ENCODE data around the gene PIP5KL1. TPM values are rescaled to one million over a fixed set of nuclear protein-coding genes. Genes with fewer than 3 reads are reported as not detected.
A peak's percentile ranks its signal among the peaks of the same experiment; 100 is the strongest.

PIP5KL1 gene
- total RNA-seq, 1 donor, result 2.6 TPM

DNA sequence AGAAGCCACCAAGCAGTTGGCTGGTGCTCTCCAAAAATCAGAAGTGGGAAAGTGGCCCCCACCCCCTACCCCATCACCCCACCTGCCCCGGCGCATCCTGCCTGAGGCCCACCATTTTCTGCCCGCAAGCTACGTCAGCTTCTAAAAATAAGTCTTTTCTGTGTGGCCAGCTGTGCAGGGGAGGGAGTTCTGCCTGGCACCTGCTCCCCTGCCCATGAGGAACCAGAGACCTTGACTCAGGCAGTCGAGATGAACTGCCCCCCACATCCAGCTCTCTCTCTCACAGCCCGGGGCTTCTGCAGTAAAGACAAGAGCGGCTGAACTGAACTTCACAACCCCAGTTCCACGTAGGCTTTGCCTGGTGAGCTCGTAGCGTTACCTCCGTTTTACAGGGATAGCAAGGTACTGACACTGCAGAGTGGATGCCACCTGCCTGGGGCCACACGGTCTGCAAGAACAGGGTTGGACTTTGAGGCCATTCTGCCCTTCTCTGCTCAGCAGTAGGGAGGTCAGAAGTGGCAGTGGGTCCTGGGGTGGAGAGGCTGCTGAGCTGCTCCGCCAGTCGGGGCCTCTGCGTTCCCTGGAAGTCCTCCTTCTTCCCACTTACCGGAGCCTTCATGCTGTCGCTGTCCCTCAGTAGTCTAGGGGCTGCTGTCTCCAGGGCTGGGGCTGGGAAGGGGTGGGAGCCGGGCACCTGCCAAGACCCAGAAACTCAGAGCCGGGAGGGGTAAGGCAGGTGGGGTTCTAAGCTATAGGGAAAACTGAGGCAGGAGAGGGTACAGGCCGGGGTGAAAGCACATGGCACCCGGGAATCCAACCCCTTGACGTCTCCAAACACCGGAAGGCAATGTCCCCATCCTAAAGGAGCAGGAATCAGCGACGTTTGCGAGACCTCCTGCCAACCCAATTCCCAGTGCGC lies 14.5 kb downstream of the PIP5KL1 start:
- DNase-seq (ENCODE audit: low read depth), result no peak
- TF ChIP-seq, protein P1, sequence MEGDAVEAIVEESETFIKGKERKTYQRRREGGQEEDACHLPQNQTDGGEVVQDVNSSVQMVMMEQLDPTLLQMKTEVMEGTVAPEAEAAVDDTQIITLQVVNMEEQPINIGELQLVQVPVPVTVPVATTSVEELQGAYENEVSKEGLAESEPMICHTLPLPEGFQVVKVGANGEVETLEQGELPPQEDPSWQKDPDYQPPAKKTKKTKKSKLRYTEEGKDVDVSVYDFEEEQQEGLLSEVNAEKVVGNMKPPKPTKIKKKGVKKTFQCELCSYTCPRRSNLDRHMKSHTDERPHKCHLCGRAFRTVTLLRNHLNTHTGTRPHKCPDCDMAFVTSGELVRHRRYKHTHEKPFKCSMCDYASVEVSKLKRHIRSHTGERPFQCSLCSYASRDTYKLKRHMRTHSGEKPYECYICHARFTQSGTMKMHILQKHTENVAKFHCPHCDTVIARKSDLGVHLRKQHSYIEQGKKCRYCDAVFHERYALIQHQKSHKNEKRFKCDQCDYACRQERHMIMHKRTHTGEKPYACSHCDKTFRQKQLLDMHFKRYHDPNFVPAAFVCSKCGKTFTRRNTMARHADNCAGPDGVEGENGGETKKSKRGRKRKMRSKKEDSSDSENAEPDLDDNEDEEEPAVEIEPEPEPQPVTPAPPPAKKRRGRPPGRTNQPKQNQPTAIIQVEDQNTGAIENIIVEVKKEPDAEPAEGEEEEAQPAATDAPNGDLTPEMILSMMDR (IDR thresholded peaks at IDR 0.05; ENCODE audit: insufficient read depth, low read length), result no peak
- peak overlapping the region; percentile 93 for H3K4me3 ChIP-seq (ENCODE audit: low read depth, low read length)

DNA sequence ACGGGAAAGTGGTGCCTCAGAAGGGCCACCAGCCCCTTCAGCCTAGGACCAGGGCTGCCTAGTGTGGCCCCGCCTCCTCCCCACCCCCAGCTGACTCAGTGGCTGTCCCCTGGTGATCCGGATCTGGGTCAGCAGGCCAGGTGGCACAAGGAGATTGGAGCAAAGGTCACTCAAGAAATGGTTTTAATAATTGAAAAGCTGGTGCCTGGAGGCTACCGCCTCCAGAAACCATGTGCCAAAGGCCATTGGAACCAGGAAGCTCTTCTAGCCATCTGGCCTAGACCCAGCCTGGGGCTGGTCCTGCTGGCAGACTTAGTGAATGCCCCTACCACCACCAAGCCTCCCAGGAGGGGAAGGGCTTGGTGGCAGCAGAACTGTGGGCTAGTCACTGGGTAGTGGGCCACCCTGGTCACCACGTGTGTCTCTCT lies 15.2 kb downstream of the PIP5KL1 start:
- TF ChIP-seq, protein P1 (IDR thresholded peaks at IDR 0.05; ENCODE audit: insufficient read depth, low read length), result no peak
- DNase-seq (ENCODE audit: low read depth), result no peak
- H3K4me3 ChIP-seq (ENCODE audit: low read depth, low read length), result peak overlapping the region; percentile 45

DNA sequence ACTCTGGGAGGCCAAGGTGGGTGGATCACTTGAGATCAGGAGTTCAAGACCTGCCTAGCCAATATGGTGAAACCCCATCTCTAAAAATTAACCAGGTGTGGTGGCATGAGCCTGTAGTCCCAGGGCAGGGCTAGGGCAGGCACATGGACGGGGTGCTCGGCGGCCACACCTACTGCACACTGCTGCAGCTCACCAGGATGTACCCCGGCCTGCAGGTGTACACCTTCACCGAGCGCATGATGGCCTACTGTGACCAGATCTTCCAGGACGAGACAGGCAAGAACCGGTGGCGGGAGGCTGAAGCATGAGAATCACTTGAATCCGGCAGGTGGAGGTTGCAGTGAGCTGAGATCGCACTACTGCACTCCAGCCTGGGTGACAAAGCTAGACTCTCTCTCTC lies 16.9 kb downstream of the PIP5KL1 start:
- TF ChIP-seq, protein P1 (IDR thresholded peaks at IDR 0.05; ENCODE audit: insufficient read depth, low read length), result no peak
- no peak overlapping the region for H3K4me3 ChIP-seq (ENCODE audit: low read depth, low read length)
- DNase-seq (ENCODE audit: low read depth), result no peak

DNA sequence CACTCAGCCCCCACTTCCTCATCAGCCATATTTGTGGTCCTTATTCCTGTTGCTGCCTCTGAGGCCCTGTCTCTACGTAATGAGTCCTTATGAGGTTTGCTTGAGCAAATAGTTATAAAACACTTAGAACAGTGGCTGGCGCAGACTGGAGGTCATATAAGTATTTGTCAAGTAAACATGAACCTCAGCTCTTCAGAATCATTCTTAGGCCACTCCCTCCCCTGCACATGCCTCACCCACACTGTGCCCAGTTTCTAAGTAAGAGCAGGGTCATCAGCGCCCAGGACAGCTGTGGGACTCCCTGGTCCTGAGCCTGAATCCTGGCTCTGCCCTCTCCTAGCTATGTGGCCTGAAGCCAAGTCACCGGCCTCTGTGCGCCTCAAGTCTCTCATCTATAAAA lies 17.7 kb downstream of the PIP5KL1 start:
- H3K4me3 ChIP-seq (ENCODE audit: low read depth, low read length), result no peak overlapping the region
- TF ChIP-seq, protein P1 (IDR thresholded peaks at IDR 0.05; ENCODE audit: insufficient read depth, low read length), result no peak
- DNase-seq (ENCODE audit: low read depth), result no peak

DNA sequence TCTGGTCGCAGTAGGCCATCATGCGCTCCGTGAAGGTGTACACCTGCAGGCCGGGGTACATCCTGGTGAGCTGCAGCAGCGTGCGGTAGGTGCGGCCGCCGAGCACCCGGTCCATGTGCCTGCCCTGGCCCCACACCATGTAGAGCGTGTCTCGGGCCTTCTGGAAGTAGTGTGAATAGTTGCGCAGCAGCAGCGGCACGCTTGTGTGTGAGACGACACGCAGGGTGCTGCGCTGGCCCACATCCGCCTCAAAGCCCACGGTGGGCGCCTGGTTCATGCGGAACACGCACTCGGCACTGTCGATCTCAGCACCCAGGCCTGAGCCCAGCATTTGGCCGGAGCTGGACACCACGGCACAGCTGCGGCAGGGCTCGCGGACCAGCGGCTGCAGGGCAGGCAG lies 18.3 kb downstream of the PIP5KL1 start:
- H3K4me3 ChIP-seq (ENCODE audit: low read depth, low read length), result no peak overlapping the region
- DNase-seq (ENCODE audit: low read depth), result no peak
- TF ChIP-seq, protein P1 (IDR thresholded peaks at IDR 0.05; ENCODE audit: insufficient read depth, low read length), result no peak

DNA sequence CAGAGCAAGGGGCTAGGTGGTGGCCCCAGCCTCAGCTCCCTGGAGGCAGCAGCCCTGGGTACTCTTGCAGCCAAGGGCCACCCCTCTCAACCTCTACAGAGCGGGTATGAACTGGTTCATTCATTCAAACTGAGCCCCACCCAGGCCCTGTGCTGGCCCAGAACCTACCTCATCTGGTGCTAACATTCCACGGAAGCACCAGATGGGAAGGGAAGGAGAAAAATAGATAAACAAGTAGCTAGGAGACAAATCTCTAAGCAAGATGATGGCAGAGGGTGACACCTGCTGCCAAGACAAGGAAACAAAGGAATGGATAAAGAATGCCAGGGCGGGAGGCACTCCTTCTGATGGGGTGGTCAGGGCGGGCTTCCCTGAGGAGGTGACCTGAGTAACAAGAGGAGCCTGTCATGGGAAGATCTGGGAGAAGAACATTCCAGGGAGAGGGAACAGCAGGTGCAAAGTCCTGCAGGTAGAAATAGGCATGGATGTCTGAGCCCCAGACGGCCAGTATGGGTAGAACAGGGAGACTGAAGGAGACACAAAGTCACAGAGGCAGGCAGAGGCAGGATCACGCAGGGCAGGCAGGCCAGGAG lies 19.9 kb downstream of the PIP5KL1 start:
- DNase-seq (ENCODE audit: low read depth), result peak; percentile 48
- no peak overlapping the region for H3K4me3 ChIP-seq (ENCODE audit: low read depth, low read length)
- TF ChIP-seq, protein P1 (IDR thresholded peaks at IDR 0.05; ENCODE audit: insufficient read depth, low read length), result no peak

Data from fibroblast of the aortic adventitia (primary cell).